IMR-90 (cell line): ENCODE data around the gene FASTKD1. TPM values are rescaled to one million over a fixed set of nuclear protein-coding genes. Genes with fewer than 3 reads are reported as not detected.
"Not testable (repeated sequence)": the region's sequence is repeated elsewhere in the genome, so short reads cannot be mapped to it uniquely, and the experiment has no call there.

Source experiments
- ATAC-seq: fragments of 200-7000 bp; cut with Tn5 transposase; 2 replicates; pipeline ENCODE4 v1.9.1; 2020; ENCODE audit warnings: low read depth, mild to moderate bottlenecking, moderate library complexity
- BruUV-seq: library from RNA; stranded (reverse); fragments of 400-500 nt; replicated peaks from 2 replicates; lab custom pipeline; 2021; lab: Mats Ljungman, UMichigan
- CTCF ChIA-PET: fragments of 300-600 bp; formaldehyde crosslinking; extraction: SDS; loops from one replicate; lab custom pipeline; 2021; ENCODE audit warnings: antibody characterized with exemption; lab: Yijun Ruan, JAX
- POLR2A ChIA-PET: fragments of 300-600 bp; sonication (Branson Sonifier 250); formaldehyde crosslinking; loops from one replicate; lab custom pipeline; 2022; ENCODE audit warnings: antibody characterized with exemption; ENCODE audit not compliant: unreplicated experiment; lab: Charles Lee
- DNase-seq: peaks from one replicate; pipeline ENCODE4 v3.0.0; 2013
- H2AFZ ChIP-seq: replicated peaks from 2 replicates; pipeline ENCODE3; 2013; ENCODE audit warnings: low read length, mild to moderate bottlenecking; ENCODE audit not compliant: poor library complexity
- H2AK5ac ChIP-seq: 2 replicates; pipeline ENCODE4 v1.6.1; 2013; ENCODE audit warnings: low read depth, low read length, inconsistent platforms
- H2AK9ac ChIP-seq: replicated peaks from 2 replicates; pipeline ENCODE3; 2013; ENCODE audit warnings: mild to moderate bottlenecking, low read depth, low read length, moderate library complexity; ENCODE audit not compliant: poor library complexity
- H2BK120ac ChIP-seq: 2 replicates; pipeline ENCODE4 v1.6.1; 2013; ENCODE audit warnings: low read depth, low read length, inconsistent platforms
- H2BK15ac ChIP-seq: 3 replicates; pipeline ENCODE4 v1.6.1; 2013; ENCODE audit warnings: low read depth, low read length, inconsistent platforms
- H2BK20ac ChIP-seq: 2 replicates; pipeline ENCODE4 v1.6.1; 2013; ENCODE audit warnings: low read depth, mild to moderate bottlenecking, inconsistent platforms, low read length, moderate library complexity
- H2BK5ac ChIP-seq: 2 replicates; pipeline ENCODE4 v1.6.1; 2013; ENCODE audit warnings: mild to moderate bottlenecking, low read depth, low read length, inconsistent platforms; ENCODE audit not compliant: poor library complexity, severe bottlenecking
- H3K14ac ChIP-seq: replicated peaks from 2 replicates; pipeline ENCODE4 v1.6.1; 2013; ENCODE audit warnings: low read depth, low read length, inconsistent platforms
- H3K18ac ChIP-seq: 2 replicates; pipeline ENCODE4 v1.6.1; 2013; ENCODE audit warnings: low read depth, low read length, control low read depth
- H3K23ac ChIP-seq: 2 replicates; pipeline ENCODE4 v1.6.1; 2013; ENCODE audit warnings: low read depth, low read length, inconsistent platforms
- H3K27ac ChIP-seq: 2 replicates; pipeline ENCODE4 v1.5.1; 2013; ENCODE audit warnings: mild to moderate bottlenecking, control low read depth, low read length; ENCODE audit not compliant: insufficient read depth
- H3K27me3 ChIP-seq: 2 replicates; pipeline ENCODE4 v1.6.1; 2013; ENCODE audit warnings: low read length; ENCODE audit not compliant: control insufficient read depth, insufficient read depth
- H3K36me3 ChIP-seq: 2 replicates; pipeline ENCODE4 v1.6.1; 2013; ENCODE audit warnings: low read length, mixed read lengths; ENCODE audit not compliant: control insufficient read depth, insufficient read depth
- H3K4ac ChIP-seq: 2 replicates; pipeline ENCODE4 v1.6.1; 2013; ENCODE audit warnings: low read depth, low read length, inconsistent platforms
- H3K4me1 ChIP-seq: 2 replicates; pipeline ENCODE4 v1.6.1; 2013; ENCODE audit warnings: low read length, mixed read lengths; ENCODE audit not compliant: control insufficient read depth, insufficient read depth
- H3K4me2 ChIP-seq: 2 replicates; pipeline ENCODE4 v1.6.1; 2013; ENCODE audit warnings: low read depth, mild to moderate bottlenecking, control low read depth, low read length, moderate library complexity
- H3K4me3 ChIP-seq: 2 replicates; pipeline ENCODE4 v1.5.1; 2013; ENCODE audit warnings: low read depth, mild to moderate bottlenecking, control low read depth, low read length, moderate library complexity; ENCODE audit not compliant: insufficient read depth
- H3K56ac ChIP-seq: 2 replicates; pipeline ENCODE4 v1.6.1; 2013; ENCODE audit warnings: low read length, inconsistent platforms; ENCODE audit not compliant: insufficient read depth; ENCODE audit errors: extremely low read depth
- H3K79me1 ChIP-seq, 2 experiments: 2 replicates each; pipeline ENCODE4 v1.6.1; 2013; ENCODE audit warnings: low read length in 2 of 2, inconsistent platforms in 1 of 2, low read depth in 1 of 2
- H3K9ac ChIP-seq: 2 replicates; pipeline ENCODE4 v1.6.1; 2013; ENCODE audit warnings: low read depth, low read length, control low read depth
- H3K9me1 ChIP-seq: 2 replicates; pipeline ENCODE4 v1.6.1; 2013; ENCODE audit warnings: low read length, inconsistent platforms; ENCODE audit not compliant: insufficient read depth
- H3K9me3 ChIP-seq: 2 replicates; pipeline ENCODE4 v1.6.1; 2013; ENCODE audit warnings: low read length; ENCODE audit not compliant: control insufficient read depth, insufficient read depth
- H4K20me1 ChIP-seq: 2 replicates; pipeline ENCODE4 v1.6.1; 2013; ENCODE audit warnings: low read length, inconsistent platforms; ENCODE audit not compliant: insufficient read depth
- H4K5ac ChIP-seq: 2 replicates; pipeline ENCODE4 v1.6.1; 2013; ENCODE audit warnings: mild to moderate bottlenecking, low read depth, low read length, control low read depth
- H4K8ac ChIP-seq, 2 experiments: 2 replicates each; pipeline ENCODE4 v1.6.1; 2013; ENCODE audit warnings: low read depth in 2 of 2, low read length in 2 of 2, control low read depth in 1 of 2, inconsistent platforms in 1 of 2
- H4K91ac ChIP-seq: 2 replicates; pipeline ENCODE4 v1.6.1; 2013; ENCODE audit warnings: low read depth, low read length, inconsistent platforms; ENCODE audit not compliant: insufficient read depth
- BHLHE40 ChIP-seq: fragments of 150-350 bp; IDR thresholded peaks from 2 replicates; pipeline ENCODE4 v1.6.1; 2016; ENCODE audit warnings: mild to moderate bottlenecking, low read depth, low read length
- CTCF ChIP-seq: conservative IDR thresholded peaks from 2 replicates; pipeline ENCODE4 v1.5.1; 2012; ENCODE audit warnings: mild to moderate bottlenecking, low read depth, low read length, improper control_type of control experiment
- POLR2A ChIP-seq: IDR thresholded peaks from 2 replicates; pipeline ENCODE4 v1.6.1; 2012; ENCODE audit warnings: mild to moderate bottlenecking, low read depth, low read length
- RFX5 ChIP-seq: IDR thresholded peaks from 2 replicates; pipeline ENCODE4 v1.8.0; 2012; ENCODE audit warnings: low read depth, mild to moderate bottlenecking, low read length, moderate library complexity
- SMC3 ChIP-seq: fragments of 150-350 bp; IDR thresholded peaks from 2 replicates; pipeline ENCODE4 v1.6.1; 2016; ENCODE audit warnings: low read depth, mild to moderate bottlenecking, antibody characterized with exemption, low read length, moderate library complexity
- WGBS, 2 experiments: methylation state at CpG; one replicate each; pipeline versions ENCODE4 v1.1.5 to v1.1.7; 2013; ENCODE audit warnings: missing lambda C conversion rate in 2 of 2; ENCODE audit not compliant: insufficient read length in 1 of 2; ENCODE audit errors: extremely low coverage in 2 of 2; 5-methylcytosine and 5-hydroxymethylcytosine counted together
- dilution Hi-C: fragments of 300-500 bp; cut with HindIII; formaldehyde crosslinking; loops from one replicate; pipeline ENCODE4 v1.14.3; 2018; ENCODE audit warnings: low sequenced_read_pairs; ENCODE audit not compliant: unreplicated experiment
- in situ Hi-C: fragments of 300-500 bp; cut with MboI; formaldehyde crosslinking; loops from 3 replicates; pipeline ENCODE4 v1.14.3; 2019; ENCODE audit warnings: low sequenced_read_pairs, inconsistent platforms, mixed read lengths
- intact Hi-C: fragments of 100-400 bp; cut with micrococcal nuclease; formaldehyde crosslinking; loops from 2 replicates; pipeline ENCODE4 v1.10.0; 2022
- polyA plus RNA-seq, 3 experiments: library from polyadenylated mRNA; depleted of rRNA; stranded (reverse); fragments of >200 nt; gene quantifications; 2 replicates each; pipeline ENCODE4 v1.2.3, GENCODE V29; 2012; ENCODE audit warnings: low replicate concordance in 1 of 3
- total RNA-seq: library from RNA; depleted of rRNA; stranded (reverse); fragments of >200 nt; gene quantifications from 2 replicates; pipeline ENCODE4 v1.2.3, GENCODE V29; 2012

Gene FASTKD1
- total and polyA plus RNA-seq, 2 of the 4 experiments (the other 2 are of a cell fraction), result 11.4 to 11.5 TPM

- no peak for DNase-seq
- ChIA-PET CTCF (no interaction called here), POLR2A (no interaction called here)
- Histone ChIP-seq H3K4ac (no peak overlapping the region; the same call in 1 of the 2 replicates), H3K79me1 (peaks cover 0 to 10% of the 10 kb centered on the region in 2 experiments; a peak in 2 of 4 replicates), H2BK120ac (no peak overlapping the region), H3K27me3 (no peaks in the 10 kb centered on the region), H2AK9ac (no peak overlapping the region), H3K9me1 (no peaks in the 10 kb centered on the region), H3K9ac (no peak overlapping the region), H2AFZ (no peak overlapping the region), H3K4me2 (no peak overlapping the region), H3K14ac (no peak overlapping the region), H3K4me3 (no peak overlapping the region), H4K5ac (peak overlapping the region; percentile 45; the same call in 1 of the 2 replicates), H3K18ac (no peak overlapping the region), H4K20me1 (no peaks in the 10 kb centered on the region), H3K4me1 (no peaks in the 10 kb centered on the region), H3K36me3 (no peaks in the 10 kb centered on the region), H4K91ac (no peak overlapping the region), H3K56ac (no peak overlapping the region), H2BK5ac (no peak overlapping the region), H2BK15ac (no peak overlapping the region), H2BK20ac (no peak overlapping the region), H3K9me3 (no peaks in the 10 kb centered on the region), H4K8ac (peak overlapping the region; percentile 75 to 99), H3K27ac (no peak overlapping the region), H3K23ac (no peak overlapping the region), H2AK5ac (no peak overlapping the region)
- in situ Hi-C loops (no loop called here), intact Hi-C loops (no loop called here), dilution Hi-C loops (no loop called here)
- TF ChIP-seq BHLHE40, result no peak
- no peak for TF ChIP-seq SMC3
- no peak for TF ChIP-seq POLR2A
- TF ChIP-seq CTCF, result no peak
- no peak for TF ChIP-seq RFX5
- no peak for ATAC-seq
- no TSS peak for BruUV-seq
- no CpG with 5 or more reads among the region's 5 CpGs for WGBS, 2 experiments
Observed at GRCh38 chr2:169583518-169583917, 9.9 kb upstream of the FASTKD1 start.

GRCh38 chr2:169582552-169583266 lies 9.0 kb upstream of the FASTKD1 start:
- H4K5ac ChIP-seq, BruUV-seq, H2BK120ac ChIP-seq, H2BK15ac ChIP-seq, H2BK20ac ChIP-seq, H3K4me3 ChIP-seq, H3K4ac ChIP-seq, H3K9me3 ChIP-seq, H3K9me1 ChIP-seq, in situ Hi-C loops, dilution Hi-C loops, H3K14ac ChIP-seq, H3K36me3 ChIP-seq, POLR2A ChIA-PET, CTCF ChIA-PET, H3K56ac ChIP-seq, H3K23ac ChIP-seq, H3K79me1 ChIP-seq, intact Hi-C loops, H3K27me3 ChIP-seq, H4K20me1 ChIP-seq, H2AK9ac ChIP-seq, ATAC-seq, H4K91ac ChIP-seq, H2AK5ac ChIP-seq, H3K18ac ChIP-seq, H3K9ac ChIP-seq, H3K4me1 ChIP-seq, H2BK5ac ChIP-seq, H3K27ac ChIP-seq, H4K8ac ChIP-seq, H3K4me2 ChIP-seq, DNase-seq, H2AFZ ChIP-seq: not testable (repeated sequence)
- no CpG with 5 or more reads among the region's 10 CpGs for WGBS, 2 experiments
